HEK293T (cell line): ENCODE measurements around the gene KCNAB2.

ENCODE experiments used
- CTCF ChIA-PET: fragments of 350-600 bp; formaldehyde crosslinking; extraction: SDS; loops from one replicate; lab custom pipeline; 2021; ENCODE audit warnings: antibody characterized with exemption, inconsistent platforms; lab: Yijun Ruan, JAX
- POLR2A ChIA-PET: fragments of 350-600 bp; formaldehyde crosslinking; extraction: SDS; loops from one replicate; lab custom pipeline; 2020; ENCODE audit warnings: antibody characterized with exemption, inconsistent platforms; lab: Yijun Ruan, JAX
- DNase-seq: peaks from one replicate; pipeline ENCODE4 v3.0.0; 2012; ENCODE audit warnings: mixed read lengths; ENCODE audit errors: extremely low spot score
- ARNT ChIP-seq: fragments of 450-650 bp; IDR thresholded peaks from 2 replicates; pipeline ENCODE4 v1.6.1; 2017; ENCODE audit warnings: mild to moderate bottlenecking
- BHLHE40 ChIP-seq: fragments of 450-650 bp; IDR thresholded peaks from 2 replicates; pipeline ENCODE4 v1.6.1; 2016; ENCODE audit warnings: mild to moderate bottlenecking, moderate library complexity, borderline replicate concordance
- CTBP1 ChIP-seq: fragments of 450-650 bp; IDR thresholded peaks from 2 replicates; pipeline ENCODE4 v1.6.1; 2016; ENCODE audit warnings: borderline replicate concordance
- ELF4 ChIP-seq: fragments of 450-650 bp; IDR thresholded peaks from 2 replicates; pipeline ENCODE4 v1.6.1; 2017; ENCODE audit warnings: antibody characterized with exemption
- FOXA1 ChIP-seq: fragments of 450-650 bp; IDR thresholded peaks from 2 replicates; pipeline ENCODE4 v1.6.1; 2016; ENCODE audit warnings: mild to moderate bottlenecking
- FOXK2 ChIP-seq: fragments of 450-650 bp; IDR thresholded peaks from 2 replicates; pipeline ENCODE4 v1.6.1; 2016; ENCODE audit warnings: mild to moderate bottlenecking
- FOXM1 ChIP-seq: fragments of 450-650 bp; IDR thresholded peaks from 2 replicates; pipeline ENCODE4 v1.6.1; 2017; ENCODE audit warnings: mild to moderate bottlenecking, borderline replicate concordance
- HDGF ChIP-seq: fragments of 450-650 bp; IDR thresholded peaks from 2 replicates; pipeline ENCODE4 v1.6.1; 2017; ENCODE audit warnings: antibody characterized with exemption, borderline replicate concordance
- L3MBTL2 ChIP-seq: fragments of 450-650 bp; conservative IDR thresholded peaks from 2 replicates; pipeline ENCODE4 v1.6.1; 2016; ENCODE audit warnings: mild to moderate bottlenecking
- LEF1 ChIP-seq: fragments of 450-650 bp; IDR thresholded peaks from 2 replicates; pipeline ENCODE4 v1.6.1; 2017; ENCODE audit warnings: mild to moderate bottlenecking, borderline replicate concordance
- NFRKB ChIP-seq: fragments of 450-650 bp; IDR thresholded peaks from 2 replicates; pipeline ENCODE4 v1.6.1; 2016; ENCODE audit warnings: mild to moderate bottlenecking, moderate library complexity
- PKNOX1 ChIP-seq: fragments of 450-650 bp; IDR thresholded peaks from 2 replicates; pipeline ENCODE4 v1.6.1; 2016
- SP1 ChIP-seq: fragments of 450-650 bp; IDR thresholded peaks from 2 replicates; pipeline ENCODE4 v1.6.1; 2017
- SUZ12 ChIP-seq: fragments of 450-650 bp; IDR thresholded peaks from 2 replicates; pipeline ENCODE4 v1.6.1; 2016; ENCODE audit warnings: mild to moderate bottlenecking
- TARDBP ChIP-seq: fragments of 450-650 bp; IDR thresholded peaks from 2 replicates; pipeline ENCODE4 v1.6.1; 2016
- ZNF384 ChIP-seq: fragments of 450-650 bp; IDR thresholded peaks from 2 replicates; pipeline ENCODE4 v1.6.1; 2016

Gene KCNAB2

GRCh38 chr1:6117064-6117463 lies 71.4 kb downstream of the KCNAB2 start:
- DNase-seq: no peak
- POLR2A ChIA-PET: interaction anchor here (1.1 kb wide), 1 partner anchor 45 kb away, joined by 3 read pairs; no protein-coding TSS in a partner anchor
- CTCF ChIA-PET: no interaction called here
- no peak for TF ChIP-seq TARDBP
- TF ChIP-seq NFRKB: no peak
- no peak for TF ChIP-seq HDGF
- no peak for TF ChIP-seq CTBP1

DNA sequence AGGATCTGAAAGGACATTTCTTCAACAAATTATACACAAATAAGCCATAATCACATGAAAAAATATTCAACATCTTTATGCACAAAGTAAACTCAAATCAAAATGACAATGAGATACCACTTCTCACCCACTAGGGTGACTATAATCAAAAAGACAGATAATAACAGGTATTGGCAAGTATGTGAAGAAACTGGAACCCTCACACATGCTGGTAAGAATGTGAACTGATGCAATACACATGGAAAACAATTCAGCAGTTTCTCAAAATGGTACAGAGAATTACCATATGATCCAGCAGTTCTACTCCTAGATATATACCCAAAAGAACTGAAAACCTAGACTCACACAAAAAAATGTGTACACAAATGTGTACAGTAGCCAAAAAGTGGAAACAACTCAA lies 71.9 kb downstream of the KCNAB2 start:
- CTCF ChIA-PET: no interaction called here
- TF ChIP-seq NFRKB: no peak
- no peak for TF ChIP-seq ZNF384
- no peak for DNase-seq
- POLR2A ChIA-PET: no interaction called here

DNA sequence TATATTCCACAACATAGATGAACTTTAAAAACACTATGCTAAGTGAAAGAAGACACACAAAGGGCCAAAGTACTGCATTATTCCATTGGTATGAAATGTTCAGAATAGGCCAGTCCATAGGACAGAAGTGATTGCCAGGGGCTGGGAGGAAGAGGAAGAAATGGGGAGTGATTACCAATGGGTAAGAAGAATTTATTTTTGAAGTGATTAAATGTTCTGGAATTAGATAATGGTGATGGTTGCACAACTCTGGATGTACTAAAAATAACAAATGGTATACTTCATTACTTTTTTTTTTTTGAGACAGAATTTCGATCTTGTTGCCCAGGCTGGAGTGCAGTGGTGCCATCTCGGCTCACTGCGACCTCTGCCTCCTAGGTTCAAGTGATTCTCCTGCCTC lies 72.7 kb downstream of the KCNAB2 start:
- ChIA-PET POLR2A (no interaction called here), CTCF (interaction anchor here (0.7 kb wide), 1 partner anchor 169 kb away, joined by 4 read pairs; no protein-coding TSS in a partner anchor)
- no peak for DNase-seq
- no peak for TF ChIP-seq BHLHE40
- no peak for TF ChIP-seq NFRKB
- no peak for TF ChIP-seq LEF1
- TF ChIP-seq CTBP1: no peak
- TF ChIP-seq TARDBP: no peak

DNA sequence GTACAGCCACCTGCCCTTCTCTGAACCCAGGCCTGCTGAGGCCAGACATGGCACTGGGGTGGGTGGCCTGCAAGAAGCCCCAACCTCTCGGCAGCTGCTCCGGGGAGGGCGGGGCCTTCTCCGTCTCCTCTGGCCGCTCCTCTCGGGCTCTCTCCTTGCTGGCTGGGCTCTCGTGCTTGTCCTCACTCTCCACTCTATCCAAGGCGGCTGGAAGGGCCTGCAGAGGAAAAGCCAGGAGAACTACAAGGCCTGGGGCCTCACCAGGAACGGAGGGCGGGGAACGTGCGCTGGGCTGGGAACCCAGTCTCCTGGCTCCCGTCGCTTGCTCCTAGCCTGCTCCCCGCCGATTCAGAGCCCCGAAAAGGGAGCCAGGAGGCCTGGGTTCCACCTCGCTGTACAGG lies 75.3 kb downstream of the KCNAB2 start:
- CTCF ChIA-PET: interaction anchor here (0.6 kb wide), 1 partner anchor 369 kb away, joined by 4 read pairs; no protein-coding TSS in a partner anchor
- POLR2A ChIA-PET: no interaction called here
- TF ChIP-seq ELF4 (no peak), TARDBP (no peak), SUZ12 (no peak), PKNOX1 (no peak), HDGF (no peak), FOXA1 (no peak)
- DNase-seq: no peak

- ChIA-PET CTCF (no interaction called here), POLR2A (no interaction called here)
- DNase-seq: no peak
- TF ChIP-seq SUZ12 (no peak), NFRKB (no peak)
These were observed 76.1 kb downstream of the KCNAB2 start for GRCh38 chr1:6121651-6122370.

DNA sequence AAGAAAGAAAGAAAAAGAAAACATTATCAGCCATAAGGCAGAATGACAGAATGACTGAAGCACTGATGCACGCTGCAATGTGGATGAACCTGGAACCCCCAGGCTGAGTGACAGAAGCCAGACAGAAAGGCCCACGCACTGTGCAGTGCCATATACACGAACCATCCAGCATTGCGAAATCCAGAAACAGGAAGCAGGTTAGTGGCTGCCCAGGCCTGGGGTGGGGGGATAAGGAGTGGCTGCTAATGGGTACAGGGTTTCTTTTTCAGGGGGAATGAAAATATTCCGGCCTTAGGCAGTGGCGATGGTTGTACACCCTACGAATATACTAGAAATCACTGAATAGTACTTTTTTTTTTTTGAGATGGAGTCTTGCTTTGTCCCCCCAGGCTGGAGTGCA lies 77.4 kb downstream of the KCNAB2 start:
- DNase-seq: no peak
- ChIA-PET CTCF (no interaction called here), POLR2A (no interaction called here)
- no peak for TF ChIP-seq HDGF

GRCh38 chr1:6123816-6124215 lies 78.1 kb downstream of the KCNAB2 start:
- no peak for TF ChIP-seq LEF1
- TF ChIP-seq FOXA1: no peak
- no peak for TF ChIP-seq FOXM1
- TF ChIP-seq BHLHE40: no peak
- TF ChIP-seq TARDBP: no peak
- TF ChIP-seq L3MBTL2: no peak
- no peak for TF ChIP-seq NFRKB
- POLR2A ChIA-PET: no interaction called here
- no peak for DNase-seq
- CTCF ChIA-PET: no interaction called here

DNA sequence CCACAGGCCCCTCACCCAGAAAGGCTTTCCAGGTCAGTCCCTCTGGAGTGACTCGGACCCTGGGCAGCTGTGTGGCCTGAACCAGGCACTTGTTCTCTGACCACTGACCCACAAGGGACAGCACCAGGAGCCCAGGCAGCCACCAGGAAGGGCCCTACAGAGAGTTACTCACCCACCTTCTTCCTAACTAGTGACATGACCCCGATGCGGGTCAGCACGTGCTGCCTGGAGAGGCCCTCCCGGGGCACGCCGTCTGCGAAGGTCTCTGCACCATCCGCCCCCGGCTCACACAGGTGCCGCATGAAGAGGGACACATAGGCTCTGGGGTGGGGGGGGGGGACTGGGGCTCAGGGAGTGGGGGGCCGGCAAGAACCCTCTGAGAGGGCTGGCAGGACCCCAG lies 78.7 kb downstream of the KCNAB2 start:
- DNase-seq: no peak
- ChIA-PET POLR2A (no interaction called here), CTCF (no interaction called here)
- TF ChIP-seq ELF4 (no peak), BHLHE40 (no peak), SP1 (no peak), TARDBP (no peak), PKNOX1 (no peak), NFRKB (no peak), FOXM1 (no peak), FOXA1 (no peak), HDGF (no peak), LEF1 (no peak), ARNT (no peak), FOXK2 (no peak), ZNF384 (no peak), SUZ12 (no peak)
